ENCODE measurements around the gene VAV3. TPM values are rescaled to one million over a fixed set of nuclear protein-coding genes. Genes with fewer than 3 reads are reported as not detected.
A peak's percentile ranks its signal among the peaks of the same experiment; 100 is the strongest.

Gene VAV3
- total and polyA plus RNA-seq, 4 donors: 1.7 to 14.4 (median 7.6) TPM

DNA sequence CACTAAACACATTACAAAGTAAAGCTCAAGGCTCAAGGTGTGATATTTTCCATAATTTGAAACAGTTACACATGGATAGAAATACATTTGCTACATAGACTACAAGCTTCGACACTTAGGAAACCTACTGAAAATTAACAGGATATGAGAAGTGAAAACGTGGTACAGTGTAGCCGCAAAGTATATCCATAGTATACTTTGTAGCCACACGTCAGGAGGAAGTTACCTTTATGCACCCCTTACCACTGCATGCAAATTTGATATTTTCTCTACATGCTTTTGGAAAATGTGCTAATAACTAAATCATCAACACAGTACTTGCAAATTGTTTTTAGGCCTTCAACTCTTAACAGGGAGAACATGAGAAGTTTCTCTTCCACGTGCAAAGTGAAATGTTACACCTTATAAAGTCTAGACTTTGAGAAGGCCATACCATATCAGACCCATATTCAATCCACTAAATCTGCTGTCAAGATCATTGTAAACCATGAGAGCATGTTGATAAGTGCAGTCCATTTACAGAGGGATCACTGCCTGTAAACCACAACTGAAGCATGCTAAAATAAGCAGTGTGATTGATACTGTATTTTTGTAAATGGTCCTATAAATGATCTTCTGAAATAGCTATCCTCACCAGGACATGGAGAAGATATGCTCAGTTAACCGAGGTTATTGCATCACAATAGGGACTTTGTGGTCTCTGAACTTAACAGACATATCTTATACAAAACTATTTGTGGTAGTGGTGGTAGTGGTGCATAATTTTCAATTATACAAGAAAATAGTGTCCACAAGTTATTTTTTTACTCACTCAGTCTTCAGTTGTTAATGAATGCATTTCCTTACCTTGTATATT lies 64.7 kb downstream of the VAV3 start:
- TF ChIP-seq, protein P1, sequence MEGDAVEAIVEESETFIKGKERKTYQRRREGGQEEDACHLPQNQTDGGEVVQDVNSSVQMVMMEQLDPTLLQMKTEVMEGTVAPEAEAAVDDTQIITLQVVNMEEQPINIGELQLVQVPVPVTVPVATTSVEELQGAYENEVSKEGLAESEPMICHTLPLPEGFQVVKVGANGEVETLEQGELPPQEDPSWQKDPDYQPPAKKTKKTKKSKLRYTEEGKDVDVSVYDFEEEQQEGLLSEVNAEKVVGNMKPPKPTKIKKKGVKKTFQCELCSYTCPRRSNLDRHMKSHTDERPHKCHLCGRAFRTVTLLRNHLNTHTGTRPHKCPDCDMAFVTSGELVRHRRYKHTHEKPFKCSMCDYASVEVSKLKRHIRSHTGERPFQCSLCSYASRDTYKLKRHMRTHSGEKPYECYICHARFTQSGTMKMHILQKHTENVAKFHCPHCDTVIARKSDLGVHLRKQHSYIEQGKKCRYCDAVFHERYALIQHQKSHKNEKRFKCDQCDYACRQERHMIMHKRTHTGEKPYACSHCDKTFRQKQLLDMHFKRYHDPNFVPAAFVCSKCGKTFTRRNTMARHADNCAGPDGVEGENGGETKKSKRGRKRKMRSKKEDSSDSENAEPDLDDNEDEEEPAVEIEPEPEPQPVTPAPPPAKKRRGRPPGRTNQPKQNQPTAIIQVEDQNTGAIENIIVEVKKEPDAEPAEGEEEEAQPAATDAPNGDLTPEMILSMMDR (IDR thresholded peaks at IDR 0.05; ENCODE audit: control extremely low read depth, extremely low read depth): no peak
- H3K9ac ChIP-seq (ENCODE audit: insufficient read depth in 1 of 2, low read length in 2 of 2): no peak overlapping the region
- no peak overlapping the region for H3K27ac ChIP-seq (ENCODE audit: low read depth in 1 of 2, low read length in 1 of 2)
- no peaks in the 10 kb centered on the region for H3K27me3 ChIP-seq (ENCODE audit: control insufficient read depth in 3 of 3, insufficient read depth in 3 of 3, low read length in 2 of 3)
- H3K9me3 ChIP-seq (ENCODE audit: control insufficient read depth in 4 of 4, insufficient read depth in 3 of 4, low read length in 3 of 4): no peaks in the 10 kb centered on the region
- peaks cover 0 to 3% (median 0%) of the 10 kb centered on the region in 5 donors for H3K4me1 ChIP-seq (ENCODE audit: control insufficient read depth in 5 of 5, insufficient read depth in 5 of 5, low read length in 5 of 5)
- no peaks in the 10 kb centered on the region for H3K36me3 ChIP-seq (ENCODE audit: control insufficient read depth in 4 of 4, insufficient read depth in 4 of 4, low read length in 4 of 4)
- no peak overlapping the region for H3K4me3 ChIP-seq
- ATAC-seq (ENCODE audit: insufficient read depth, low FRiP score) (no peak), DNase-seq (no peak)
- 35 to 62% methylated on average over 6 of the region's 6 CpGs for WGBS, 2 donors

- peaks cover 0 to 3% (median 0%) of the 10 kb centered on the region in 5 donors for H3K4me1 ChIP-seq (ENCODE audit: control insufficient read depth in 5 of 5, insufficient read depth in 5 of 5, low read length in 5 of 5)
- no peak overlapping the region for H3K9ac ChIP-seq (ENCODE audit: insufficient read depth in 1 of 2, low read length in 2 of 2)
- H3K36me3 ChIP-seq (ENCODE audit: control insufficient read depth in 4 of 4, insufficient read depth in 4 of 4, low read length in 4 of 4): no peaks in the 10 kb centered on the region
- no peak overlapping the region for H3K4me3 ChIP-seq
- H3K9me3 ChIP-seq (ENCODE audit: control insufficient read depth in 4 of 4, insufficient read depth in 3 of 4, low read length in 3 of 4): no peaks in the 10 kb centered on the region
- WGBS, 2 donors: 50 to 67% methylated on average over 2 of the region's 2 CpGs
- TF ChIP-seq, protein P1 (IDR thresholded peaks at IDR 0.05; ENCODE audit: control extremely low read depth, extremely low read depth): no peak
- DNase-seq (no peak), ATAC-seq (ENCODE audit: insufficient read depth, low FRiP score) (no peak)
- H3K27ac ChIP-seq (ENCODE audit: low read depth in 1 of 2, low read length in 1 of 2): no peak overlapping the region
- no peaks in the 10 kb centered on the region for H3K27me3 ChIP-seq (ENCODE audit: control insufficient read depth in 3 of 3, insufficient read depth in 3 of 3, low read length in 2 of 3)
These were observed 65.3 kb downstream of the VAV3 start for GRCh38 chr1:107899655-107900054.

DNA sequence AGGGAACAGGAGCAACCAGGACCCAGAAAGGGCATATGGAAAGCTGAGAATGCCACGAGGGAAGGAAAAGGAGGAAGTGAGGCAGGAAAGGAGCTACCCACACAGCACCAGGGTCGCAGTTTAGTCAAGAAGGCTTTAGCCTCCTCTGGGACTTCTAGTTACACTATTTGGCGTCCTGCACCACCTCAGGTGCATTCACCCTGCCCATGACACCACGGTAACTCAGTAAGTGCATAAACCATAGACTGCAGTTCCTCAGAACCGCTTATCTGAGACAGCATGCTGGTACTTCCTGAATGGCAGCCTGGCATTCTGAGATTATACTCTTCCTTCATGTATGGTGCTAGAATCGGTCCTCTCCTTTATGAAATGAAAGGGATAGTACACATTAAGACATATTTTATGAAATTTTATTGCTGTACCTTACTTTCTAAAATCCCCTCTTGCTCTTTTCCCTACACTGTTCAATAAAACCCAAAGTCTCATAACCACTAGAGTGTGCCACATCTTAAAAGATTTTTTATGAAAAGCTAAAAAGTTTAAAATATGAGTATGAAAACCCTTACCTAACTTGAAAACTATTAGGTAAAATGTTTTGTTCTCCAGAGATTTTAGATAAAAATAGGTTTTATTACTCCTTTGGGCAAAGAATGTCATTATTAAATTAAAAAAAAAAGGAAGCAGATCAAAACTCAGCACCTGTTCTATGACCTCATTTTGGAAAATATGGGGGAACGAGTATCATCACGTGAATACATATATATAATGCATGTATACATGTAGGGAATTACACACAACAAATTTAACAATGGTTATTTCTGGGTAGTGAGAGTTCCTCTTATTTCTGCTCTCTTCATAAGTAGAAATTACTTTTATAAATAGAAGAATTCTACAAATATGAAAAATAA lies 67.3 kb downstream of the VAV3 start:
- H3K9me3 ChIP-seq (ENCODE audit: control insufficient read depth in 4 of 4, insufficient read depth in 3 of 4, low read length in 3 of 4): no peaks in the 10 kb centered on the region
- peak overlapping the region in 1 of 2 donors; percentile 26 for H3K27ac ChIP-seq (ENCODE audit: low read depth in 1 of 2, low read length in 1 of 2)
- peaks cover 0 to 3% (median 0%) of the 10 kb centered on the region in 5 donors for H3K4me1 ChIP-seq (ENCODE audit: control insufficient read depth in 5 of 5, insufficient read depth in 5 of 5, low read length in 5 of 5)
- WGBS, 2 donors: 25 to 51% methylated on average over 8 of the region's 8 CpGs
- no peaks in the 10 kb centered on the region for H3K36me3 ChIP-seq (ENCODE audit: control insufficient read depth in 4 of 4, insufficient read depth in 4 of 4, low read length in 4 of 4)
- no peak overlapping the region for H3K4me3 ChIP-seq
- ATAC-seq (ENCODE audit: insufficient read depth, low FRiP score): no peak
- DNase-seq: no peak
- TF ChIP-seq, protein P1 (IDR thresholded peaks at IDR 0.05; ENCODE audit: control extremely low read depth, extremely low read depth): no peak
- H3K27me3 ChIP-seq (ENCODE audit: control insufficient read depth in 3 of 3, insufficient read depth in 3 of 3, low read length in 2 of 3): no peaks in the 10 kb centered on the region
- no peak overlapping the region for H3K9ac ChIP-seq (ENCODE audit: insufficient read depth in 1 of 2, low read length in 2 of 2)
